HG03103 (cell line): ENCODE measurements around the gene PDE7B.
"Not testable (repeated sequence)": the region's sequence is repeated elsewhere in the genome, so short reads cannot be mapped to it uniquely, and the experiment has no call there.

Experiments
- ATAC-seq: cut with Tn5 transposase; IDR thresholded peaks from one replicate; pipeline ENCODE4 v1.9.1; 2021; ENCODE audit warnings: low read depth; ENCODE audit not compliant: unreplicated experiment

The PDE7B gene

DNA sequence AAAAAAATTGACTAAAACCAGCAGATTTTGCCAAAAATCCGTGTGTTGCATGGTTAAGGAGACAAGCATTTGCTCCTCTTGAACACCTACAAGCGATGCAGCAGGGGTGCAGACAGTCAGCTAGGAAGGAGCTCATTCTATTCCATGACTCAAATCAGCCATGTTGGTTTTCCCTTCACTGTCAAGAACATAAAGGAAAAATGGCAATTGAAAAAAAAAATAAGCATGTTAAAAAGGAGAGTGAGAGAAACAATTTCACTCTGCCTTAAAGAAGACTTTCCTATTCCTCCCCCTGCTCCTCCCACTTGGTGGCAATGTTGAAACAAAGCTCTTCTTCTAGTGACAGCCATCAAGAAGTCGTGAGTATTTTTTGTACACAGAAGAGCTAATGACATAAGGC is 283.2 kb downstream of the PDE7B start:
- no peak for ATAC-seq

DNA sequence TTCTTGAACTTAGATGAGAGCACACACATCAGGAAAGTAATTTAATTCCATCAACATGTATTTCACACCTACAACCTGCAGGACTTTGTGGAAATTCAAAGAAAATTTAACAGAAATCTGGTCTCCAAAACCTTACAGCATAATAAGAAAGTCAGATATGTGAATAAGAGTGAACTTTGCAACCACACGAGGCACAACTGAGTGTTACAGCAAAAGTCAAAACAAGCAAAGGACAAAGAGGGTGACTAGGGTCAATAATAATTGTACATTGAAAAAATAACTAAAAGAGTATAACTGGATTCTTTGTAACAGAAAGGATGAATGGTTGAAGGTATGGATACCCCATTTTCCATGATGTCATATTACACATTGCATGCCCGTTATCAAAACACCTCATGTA is 284.8 kb downstream of the PDE7B start:
- no peak for ATAC-seq

DNA sequence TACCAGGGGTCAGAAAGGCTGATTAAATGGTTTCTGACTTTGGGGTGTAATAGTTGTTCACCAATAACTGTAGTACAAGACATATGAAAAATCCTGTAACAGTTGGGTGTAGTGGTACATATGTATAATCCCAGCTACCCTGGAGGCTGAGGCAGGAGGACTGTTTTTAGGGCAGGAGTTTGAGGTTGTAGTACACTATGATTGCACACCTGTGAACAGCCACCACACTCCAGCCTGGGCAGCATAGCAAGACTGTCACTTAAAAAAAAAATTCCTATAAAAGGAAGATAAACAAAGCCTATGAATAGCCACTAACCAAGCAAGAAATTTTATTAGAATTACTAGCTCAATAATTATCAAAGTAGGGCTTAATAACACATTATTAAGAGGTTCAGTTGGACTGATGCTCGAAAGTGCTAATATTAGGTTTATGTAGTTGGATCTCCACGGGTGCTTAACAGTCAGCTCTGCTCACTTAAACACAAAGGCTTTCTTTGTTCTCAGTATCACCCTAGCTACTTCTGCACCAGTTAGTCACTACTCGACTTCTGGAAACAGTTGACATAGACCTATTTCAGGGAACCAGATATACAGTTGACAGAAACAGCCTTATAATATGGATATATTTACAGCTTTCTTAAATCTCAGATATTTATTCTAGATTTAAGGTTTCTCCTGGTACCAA is 285.6 kb downstream of the PDE7B start:
- ATAC-seq = no peak

DNA sequence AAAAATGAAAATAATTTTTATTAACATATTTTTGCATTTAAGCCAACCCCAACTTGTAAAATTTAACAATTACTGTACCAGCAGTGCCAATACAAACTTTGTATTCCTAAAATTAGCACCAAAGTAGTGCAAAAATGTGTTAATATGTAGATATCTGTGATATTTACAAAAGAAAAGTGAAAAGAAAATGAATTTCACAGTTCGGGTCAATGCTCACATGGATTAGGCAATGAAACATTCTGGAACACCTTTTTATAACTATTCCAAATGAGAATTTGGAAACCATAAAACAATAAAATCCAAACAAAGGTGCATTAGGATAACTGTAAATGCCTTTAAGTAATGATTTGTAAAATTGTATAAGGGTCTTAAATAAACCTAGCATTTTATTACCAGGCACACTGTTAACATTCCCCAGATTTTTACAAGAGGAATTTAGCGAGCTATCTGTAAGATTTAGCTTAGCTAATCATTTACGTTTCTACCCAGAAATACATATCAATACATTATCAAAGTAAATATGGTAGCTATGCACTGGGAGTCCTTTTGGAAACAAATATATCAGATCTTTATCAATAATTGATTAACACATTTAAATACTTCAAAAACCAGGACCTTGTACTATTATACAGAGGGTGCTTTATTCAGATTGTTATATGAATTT is 286.4 kb downstream of the PDE7B start:
- no peak for ATAC-seq

DNA sequence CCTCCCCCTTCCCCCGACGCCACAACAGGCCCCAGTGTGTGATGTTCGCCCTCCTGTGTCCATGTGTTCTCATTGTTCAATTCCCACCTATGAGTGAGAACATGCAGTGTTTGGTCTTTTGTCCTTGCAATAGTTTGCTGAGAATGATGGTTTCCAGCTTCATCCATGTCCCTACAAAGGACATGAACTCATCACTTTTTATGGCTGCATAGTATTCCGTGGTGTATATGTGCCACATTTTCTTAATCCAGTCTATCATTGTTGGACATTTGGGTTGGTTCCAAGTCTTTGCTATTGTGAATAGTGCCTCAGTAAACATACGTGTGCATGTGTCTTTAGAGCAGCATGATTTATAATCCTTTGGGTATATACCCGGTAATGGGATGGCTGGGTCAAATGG is 287.6 kb downstream of the PDE7B start:
- ATAC-seq = not testable (repeated sequence)

DNA sequence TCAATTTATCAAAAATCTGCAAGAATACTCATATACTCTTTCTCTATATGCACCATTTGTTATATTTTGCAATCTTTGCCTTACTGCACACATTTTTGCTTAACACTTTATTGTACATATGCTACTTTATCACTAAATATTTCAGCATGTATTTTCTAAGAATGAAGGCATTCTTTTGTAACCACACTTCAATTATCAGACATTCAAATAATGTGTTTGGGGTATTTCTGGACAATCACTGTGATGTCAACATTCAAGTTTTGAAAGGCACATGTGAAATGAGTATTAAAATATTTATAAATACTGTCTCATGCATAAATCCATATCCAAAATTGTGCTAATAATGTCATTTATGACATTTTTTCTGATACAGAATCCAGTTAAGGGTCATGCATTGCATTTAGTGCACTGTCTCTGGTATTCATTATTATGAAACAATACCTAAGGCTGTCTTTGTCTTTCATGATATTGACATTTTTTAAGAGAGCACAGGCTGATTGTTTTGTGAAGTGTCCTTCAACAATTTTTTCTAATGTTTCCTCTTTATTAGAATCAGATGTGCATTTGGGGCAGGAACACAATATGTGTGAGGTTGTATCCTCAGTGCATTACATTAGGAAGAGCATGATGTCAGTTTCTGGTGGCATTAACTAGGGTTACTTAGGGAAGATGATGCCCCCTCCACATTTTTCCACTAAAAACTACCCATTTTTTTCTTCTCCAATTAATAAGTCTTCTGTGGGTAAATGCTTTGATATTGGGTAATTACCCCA is 292.9 kb downstream of the PDE7B start:
- no peak for ATAC-seq

DNA sequence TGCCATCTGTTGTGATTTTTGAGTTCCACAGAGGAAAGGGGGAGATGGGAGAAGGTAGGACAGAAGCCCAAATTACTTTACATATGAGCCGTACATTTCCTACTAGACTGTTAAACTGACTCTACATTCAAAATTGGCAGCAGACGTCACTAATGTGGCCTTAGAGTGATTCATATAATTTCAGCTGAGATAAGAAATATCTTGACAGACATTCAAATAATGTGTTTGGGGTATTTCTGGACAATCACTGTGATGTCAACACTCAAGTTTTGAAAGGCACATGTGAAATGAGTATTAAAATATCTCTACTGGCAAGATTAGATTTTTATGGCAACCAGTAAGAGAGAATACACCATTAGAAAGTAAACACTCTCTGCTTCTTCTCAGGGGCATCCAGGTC is 294.6 kb downstream of the PDE7B start:
- no peak for ATAC-seq

DNA sequence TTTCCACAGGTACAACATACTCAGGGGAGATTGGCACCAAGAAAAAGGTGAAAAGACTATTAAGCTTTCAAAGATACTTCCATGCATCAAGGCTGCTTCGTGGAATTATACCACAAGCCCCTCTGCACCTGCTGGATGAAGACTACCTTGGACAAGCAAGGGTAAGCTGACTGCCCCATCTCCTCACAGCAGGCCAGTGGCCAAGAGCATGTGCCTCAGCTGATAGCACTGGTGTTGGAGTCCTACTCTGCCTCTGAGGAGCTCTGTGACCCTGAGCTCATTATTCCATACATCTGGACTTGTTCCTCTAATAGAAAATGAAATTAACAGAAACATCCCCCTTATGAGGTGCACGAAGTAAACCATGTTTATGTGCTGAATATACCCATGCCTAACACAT is 295.8 kb downstream of the PDE7B start:
- no peak for ATAC-seq

DNA sequence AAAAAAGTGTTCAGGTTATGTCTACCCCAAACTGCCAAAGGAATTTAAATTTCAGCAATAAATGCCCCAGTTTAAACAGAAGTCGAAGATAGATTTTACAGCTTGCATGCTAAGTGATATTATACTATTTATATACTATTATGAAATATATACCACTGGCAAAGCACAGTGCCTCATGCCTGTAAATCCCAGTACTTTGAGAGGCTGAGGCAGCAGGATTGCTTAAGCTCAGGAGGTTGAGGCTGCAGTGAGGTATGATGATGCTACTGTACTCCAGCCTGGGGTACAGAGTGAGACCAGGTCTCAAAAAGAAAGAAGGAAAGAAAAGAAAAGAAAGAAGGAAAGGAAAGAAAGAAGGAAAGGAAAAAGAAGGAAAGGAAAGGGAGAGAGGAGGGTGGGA is 296.6 kb downstream of the PDE7B start:
- ATAC-seq = no peak

DNA sequence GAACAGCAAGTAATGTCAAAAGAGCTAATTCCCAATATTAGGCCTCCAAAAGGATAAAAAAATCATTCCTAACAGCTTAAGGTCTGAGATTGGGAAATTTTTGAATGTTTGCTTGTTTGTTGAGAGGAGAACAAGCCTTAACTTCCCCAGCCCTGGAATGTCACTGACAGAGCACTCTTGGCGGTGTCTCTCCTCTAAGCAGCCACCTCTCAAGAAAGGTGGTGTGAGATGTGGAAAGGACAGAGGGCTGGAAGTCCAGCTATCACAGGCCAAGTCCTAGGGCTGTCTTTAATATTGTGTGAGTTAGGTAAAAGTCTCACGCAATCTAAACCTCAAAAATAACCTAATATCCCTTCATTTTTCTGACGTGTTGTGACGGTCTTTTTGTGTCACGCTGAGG is 297.0 kb downstream of the PDE7B start:
- no peak for ATAC-seq

DNA sequence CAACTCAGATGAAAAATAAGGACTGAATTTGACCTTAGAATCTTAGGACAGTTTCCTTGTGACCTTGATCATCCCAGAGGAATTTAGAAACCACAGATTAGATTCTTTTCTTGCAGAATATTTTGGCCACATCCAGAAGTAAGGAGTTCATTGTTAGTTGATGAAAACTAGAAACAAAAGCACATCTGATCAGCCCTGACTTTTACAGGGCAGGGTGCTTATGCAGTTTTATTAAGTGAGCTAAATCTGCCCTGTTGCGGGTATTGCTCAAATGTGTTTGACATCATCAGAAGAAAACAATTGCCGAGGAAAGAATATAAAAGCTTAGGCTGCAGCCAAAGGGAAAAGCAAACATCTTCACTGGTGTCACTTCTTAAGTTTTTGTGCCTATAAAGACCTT is 297.8 kb downstream of the PDE7B start:
- ATAC-seq = no peak

DNA sequence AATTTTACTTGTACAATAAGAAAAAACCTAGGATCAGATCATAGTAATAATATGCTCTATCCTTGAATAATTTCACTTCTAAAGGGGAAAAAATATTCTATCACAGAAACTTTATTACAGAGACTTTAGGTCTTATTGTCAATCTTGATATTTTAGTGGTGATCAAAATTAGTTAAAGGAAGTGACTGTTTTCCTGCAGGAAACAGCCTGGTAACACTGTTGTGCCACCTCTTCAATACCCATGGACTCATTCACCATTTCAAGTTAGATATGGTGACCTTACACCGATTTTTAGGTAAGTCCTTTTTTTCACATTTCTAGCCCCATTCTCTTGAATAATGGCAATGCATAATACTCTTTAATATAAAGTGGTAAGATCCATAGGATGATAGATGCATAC is 299.5 kb downstream of the PDE7B start:
- ATAC-seq = no peak

DNA sequence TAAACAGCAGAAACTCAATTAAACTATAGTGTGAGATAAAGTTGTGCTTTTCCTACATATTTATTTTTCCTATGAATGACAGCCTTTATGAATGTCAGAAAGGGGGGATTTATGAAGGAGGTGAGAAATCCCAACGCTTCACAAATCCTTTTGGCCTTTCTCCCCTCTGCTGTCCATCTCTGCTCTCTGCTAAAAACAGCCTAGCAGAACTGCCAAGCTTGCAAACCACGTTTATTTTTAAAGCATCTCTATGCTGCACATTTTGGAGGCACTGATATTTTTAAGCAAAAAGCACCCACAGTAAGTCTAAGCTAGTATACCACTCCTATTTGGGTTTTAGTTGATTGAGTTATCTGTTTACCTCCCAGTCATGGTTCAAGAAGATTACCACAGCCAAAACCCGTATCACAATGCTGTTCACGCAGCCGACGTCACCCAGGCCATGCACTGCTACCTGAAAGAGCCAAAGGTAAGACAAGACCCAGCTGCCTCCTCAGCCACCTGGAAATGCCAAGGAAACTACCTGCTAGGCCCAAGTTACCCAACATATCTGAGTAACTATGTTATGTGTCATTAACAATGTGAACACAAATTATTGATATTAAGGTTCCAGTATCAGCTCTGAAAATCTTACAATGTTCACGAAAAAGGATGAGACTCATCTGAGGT is 302.3 kb downstream of the PDE7B start:
- ATAC-seq = no peak

DNA sequence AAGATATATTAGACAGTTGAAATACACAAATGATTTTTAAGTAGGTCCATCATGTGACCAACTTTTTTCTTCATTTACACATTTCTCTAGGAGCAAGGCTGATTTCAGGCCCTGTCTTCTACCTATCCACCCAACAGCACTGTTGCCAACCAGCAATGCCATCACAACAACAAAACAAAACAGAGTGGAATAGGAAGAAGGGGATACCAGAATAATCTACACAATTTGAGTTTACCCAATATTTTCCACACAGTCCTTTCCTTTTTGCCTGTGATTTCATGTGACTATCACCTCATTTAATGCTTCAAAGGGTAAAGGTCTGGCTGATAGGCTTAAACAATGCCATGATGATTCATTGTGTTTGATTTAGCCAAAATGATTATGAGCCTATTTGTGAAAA is 303.7 kb downstream of the PDE7B start:
- no peak for ATAC-seq

DNA sequence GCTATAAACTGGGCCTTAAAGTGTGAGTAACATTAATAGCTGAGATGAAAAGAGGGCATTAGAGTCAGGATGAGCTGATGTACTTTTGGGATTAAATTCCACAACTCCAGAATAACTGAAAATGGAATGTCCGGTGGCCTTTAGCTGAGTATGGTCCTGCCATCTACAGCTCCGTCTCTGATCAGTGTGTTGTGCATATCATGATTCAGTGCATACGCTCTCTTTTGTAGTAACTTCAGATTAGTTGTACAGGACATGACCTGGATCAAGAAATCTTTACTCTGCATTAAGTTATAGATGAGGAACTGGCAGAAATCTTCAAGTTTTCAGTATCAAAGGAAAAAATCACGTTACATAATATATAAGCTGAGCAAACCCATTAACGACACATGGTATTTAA is 306.2 kb downstream of the PDE7B start:
- ATAC-seq = no peak

DNA sequence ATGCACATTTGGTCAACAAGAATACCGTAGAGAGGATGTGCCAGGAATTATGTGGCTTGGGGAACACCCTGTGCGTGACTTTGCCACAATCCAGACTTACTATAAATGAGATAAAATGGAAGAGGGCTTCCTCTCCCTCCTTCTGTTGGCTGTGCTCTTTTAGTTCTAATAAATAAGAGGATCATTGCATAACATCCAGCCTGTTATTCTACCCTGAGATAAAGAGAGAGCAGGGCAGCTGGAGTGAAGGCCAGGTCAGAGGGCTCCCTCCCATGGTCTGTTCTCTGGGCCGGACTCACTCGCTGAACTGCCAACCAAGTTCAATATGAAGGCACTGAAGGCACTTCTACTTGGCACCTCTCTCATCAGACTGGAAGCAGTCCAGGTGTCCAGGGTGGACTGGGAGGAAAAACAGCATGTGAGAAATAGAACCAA is 306.9 kb downstream of the PDE7B start:
- ATAC-seq = no peak

DNA sequence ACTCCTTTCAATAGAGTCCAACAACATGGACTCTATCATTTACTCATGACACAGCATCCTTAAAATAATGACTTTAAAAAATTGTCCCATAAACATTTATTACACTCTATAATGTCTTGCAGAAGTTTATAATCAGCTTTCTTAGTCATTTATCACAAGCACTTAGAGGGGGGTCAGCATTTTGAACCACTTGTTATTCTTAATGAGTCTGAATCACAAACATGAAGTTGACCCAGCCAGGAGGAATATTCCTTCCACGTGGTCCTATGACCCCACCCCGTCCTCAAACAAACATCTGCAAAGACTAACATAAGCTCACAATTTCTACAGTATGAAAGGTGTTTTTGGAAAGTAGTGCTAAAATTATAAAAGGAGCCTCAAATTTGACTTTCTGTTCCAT is 307.5 kb downstream of the PDE7B start:
- ATAC-seq = no peak

DNA sequence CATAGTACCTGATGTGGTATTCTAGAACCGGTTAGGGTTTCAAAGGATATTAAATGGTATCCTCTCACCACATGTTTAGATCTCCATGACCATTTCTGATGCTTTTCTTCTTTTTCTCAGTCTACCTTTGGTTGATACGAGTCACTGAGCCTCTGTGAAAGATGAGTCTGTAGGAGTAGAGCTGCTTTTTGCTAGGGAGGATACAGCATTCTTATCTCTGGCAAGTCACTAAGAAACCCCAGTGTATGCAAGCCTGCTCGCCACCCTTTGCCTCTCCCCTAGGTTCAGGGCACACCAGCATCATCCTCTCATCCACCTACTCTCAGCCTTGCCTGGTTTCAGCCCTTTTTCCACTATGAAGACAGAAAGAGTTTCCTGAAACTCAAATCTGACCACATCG is 308.7 kb downstream of the PDE7B start:
- no peak for ATAC-seq

DNA sequence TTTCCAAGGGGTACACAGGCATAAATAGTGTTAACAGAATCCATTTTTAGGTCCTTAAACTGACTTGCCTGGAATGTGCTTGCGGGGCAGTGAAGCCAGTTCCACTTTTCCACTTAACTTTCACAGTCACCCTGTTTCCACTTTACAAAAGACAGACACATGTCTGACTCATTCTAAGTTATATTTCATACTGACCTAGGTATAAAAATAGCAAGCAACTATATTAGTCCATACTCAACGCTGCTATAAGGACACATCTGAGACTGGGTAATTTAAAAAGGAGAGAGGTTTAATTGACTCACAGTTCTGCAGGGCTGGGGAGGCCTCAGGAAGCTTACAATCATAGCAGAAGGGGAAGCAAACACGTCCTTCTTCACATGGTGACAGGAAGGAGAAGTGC is 310.4 kb downstream of the PDE7B start:
- ATAC-seq = no peak

DNA sequence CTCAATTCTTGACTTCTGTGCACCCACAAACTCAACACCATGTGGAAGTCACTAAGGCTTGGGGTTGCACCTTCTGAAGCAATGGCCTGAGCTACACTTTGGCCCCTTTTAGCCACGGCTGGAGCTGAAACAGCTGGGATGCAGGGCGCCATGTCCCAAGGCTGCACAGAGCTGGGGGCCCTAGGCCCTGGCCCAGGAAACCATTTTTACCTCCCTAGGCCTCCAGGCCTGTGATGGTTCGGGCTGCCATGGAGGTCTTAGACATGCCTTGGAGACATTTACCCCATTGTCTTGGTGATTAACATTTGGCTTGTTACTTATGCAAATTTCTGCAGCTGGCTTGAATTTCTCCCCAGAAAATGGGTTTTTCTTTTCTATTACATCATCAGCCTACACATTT is 311.8 kb downstream of the PDE7B start:
- ATAC-seq = no peak

DNA sequence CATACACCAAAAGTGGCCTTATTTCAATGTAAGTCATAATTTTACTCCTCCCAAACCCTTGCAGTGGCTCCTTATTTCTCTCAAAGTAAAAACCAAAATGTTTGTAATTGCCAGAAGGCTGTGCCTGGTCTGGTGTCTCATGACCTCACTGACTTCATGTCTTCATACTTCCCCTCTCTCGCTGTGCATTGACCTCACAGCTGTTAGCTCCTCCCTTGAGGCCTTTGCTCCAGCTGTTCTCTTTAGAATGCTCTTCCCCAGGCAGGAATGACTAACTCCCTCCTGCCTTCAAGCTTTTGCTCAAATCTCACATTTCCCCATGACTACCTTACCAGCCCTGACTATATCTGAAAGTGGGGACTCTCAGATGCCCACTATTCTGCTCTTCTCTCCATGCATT is 315.3 kb downstream of the PDE7B start:
- no peak for ATAC-seq
